K562 (cell line): ENCODE data around the gene ACADM. TPM values are rescaled to one million over a fixed set of nuclear protein-coding genes. Genes with fewer than 3 reads are reported as not detected.

Experiments used
- AFF1 ChIP-seq, 2 experiments: fragments of 450-650 bp; IDR thresholded peaks; 2 replicates each; pipeline ENCODE4 v1.6.1; 2018; ENCODE audit warnings: mild to moderate bottlenecking in 2 of 2, low read depth in 1 of 2; ENCODE audit not compliant: partially characterized antibody in 2 of 2
- ARHGAP35 ChIP-seq: fragments of 450-650 bp; IDR thresholded peaks from 2 replicates; pipeline ENCODE4 v1.6.1; 2018; ENCODE audit not compliant: partially characterized antibody
- ARNT ChIP-seq, 2 experiments: fragments of 450-650 bp; IDR thresholded peaks; 2 replicates each; pipeline ENCODE4 v1.6.1; 2016; ENCODE audit warnings: mild to moderate bottlenecking in 1 of 2
- BRD9 ChIP-seq: fragments of 450-650 bp; IDR thresholded peaks from 2 replicates; pipeline ENCODE4 v1.6.1; 2018; ENCODE audit warnings: low read depth; ENCODE audit not compliant: partially characterized antibody
- BRF1 ChIP-seq: IDR thresholded peaks from 3 replicates; pipeline ENCODE4 v1.6.1; 2011; ENCODE audit warnings: borderline replicate concordance, mild to moderate bottlenecking; ENCODE audit not compliant: insufficient read length; ENCODE audit errors: extremely low read depth
- BRF2 ChIP-seq: IDR thresholded peaks from 3 replicates; pipeline ENCODE4 v1.6.1; 2011; ENCODE audit warnings: borderline replicate concordance, mild to moderate bottlenecking; ENCODE audit not compliant: insufficient read length, insufficient read depth
- CCAR2 ChIP-seq: fragments of 200-400 bp; formaldehyde crosslinking; IDR thresholded peaks from 2 replicates; pipeline ENCODE4 v1.6.1; 2017; ENCODE audit warnings: mild to moderate bottlenecking, low read depth, low read length
- ELF4 ChIP-seq: fragments of 450-650 bp; formaldehyde crosslinking; IDR thresholded peaks from 2 replicates; pipeline ENCODE4 v1.4.0; 2022; ENCODE audit warnings: missing genetic modification characterization
- GABPA ChIP-seq: fragments of 200-800 bp; sonication (Bioruptor generic); conservative IDR thresholded peaks from 2 replicates; pipeline ENCODE4 v1.6.1; 2016; ENCODE audit warnings: low read depth, missing genetic modification characterization, missing compliant biosample characterization
- GTF2F1 ChIP-seq: IDR thresholded peaks from 2 replicates; pipeline ENCODE4 v1.6.1; 2011; ENCODE audit warnings: low read depth, low read length, improper control_type of control experiment
- HDGF ChIP-seq: fragments of 450-650 bp; IDR thresholded peaks from 2 replicates; pipeline ENCODE4 v1.6.1; 2016
- HMG20B ChIP-seq: fragments of 250-450 bp; sonication (Bioruptor Pico); IDR thresholded peaks from 2 replicates; pipeline ENCODE4 v1.5.0; 2021; ENCODE audit warnings: mild to moderate bottlenecking
- KDM5B ChIP-seq: fragments of 200-600 bp; sonication (generic); IDR thresholded peaks from 2 replicates; pipeline ENCODE4 v1.6.1; 2012; ENCODE audit warnings: low read depth, mild to moderate bottlenecking, moderate library complexity, low read length, control low read depth, inconsistent platforms; ENCODE audit not compliant: insufficient replicate concordance
- MXI1 ChIP-seq: IDR thresholded peaks from 2 replicates; pipeline ENCODE4 v1.6.1; 2011; ENCODE audit warnings: low read depth, mild to moderate bottlenecking, improper control_type of control experiment, low read length
- MYBL2 ChIP-seq, 2 experiments: fragments of 450-650 bp in 1 of 2; sonication (generic) in 1 of 2; formaldehyde crosslinking in 1 of 2; IDR thresholded peaks; 2 replicates each; pipeline versions ENCODE4 v1.6.1 to v1.8.1; 2017 to 2022; ENCODE audit warnings: borderline replicate concordance in 1 of 2, inconsistent platforms in 1 of 2, low read depth in 1 of 2, mild to moderate bottlenecking in 1 of 2, missing genetic modification reagents in 1 of 2, moderate library complexity in 1 of 2
- NCOA6 ChIP-seq: fragments of 450-650 bp; IDR thresholded peaks from 2 replicates; pipeline ENCODE4 v1.6.1; 2017; ENCODE audit warnings: mild to moderate bottlenecking
- NFIC ChIP-seq: fragments of 450-650 bp; IDR thresholded peaks from 2 replicates; pipeline ENCODE4 v1.6.1; 2017; ENCODE audit warnings: mild to moderate bottlenecking, inconsistent platforms
- PKNOX1 ChIP-seq: fragments of 450-650 bp; IDR thresholded peaks from 2 replicates; pipeline ENCODE4 v1.6.1; 2016
- RBM14 ChIP-seq: fragments of 200-400 bp; formaldehyde crosslinking; IDR thresholded peaks from 2 replicates; pipeline ENCODE4 v1.6.1; 2018; ENCODE audit warnings: low read depth, mild to moderate bottlenecking, low read length, moderate library complexity, borderline replicate concordance; ENCODE audit not compliant: insufficient read depth
- SIN3B ChIP-seq: fragments of 450-650 bp; IDR thresholded peaks from 2 replicates; pipeline ENCODE4 v1.6.1; 2017; ENCODE audit warnings: low read depth, mild to moderate bottlenecking, moderate library complexity
- SREBF1 ChIP-seq: fragments of 150-350 bp; IDR thresholded peaks from 2 replicates; pipeline ENCODE4 v1.6.1; 2014; ENCODE audit warnings: antibody characterized with exemption, low read depth, low read length, borderline replicate concordance
- ZC3H11A ChIP-seq: IDR thresholded peaks from 2 replicates; pipeline ENCODE4 v1.6.1; 2012; ENCODE audit warnings: low read depth, low read length, improper control_type of control experiment
- ZNF212 ChIP-seq: fragments of 450-650 bp; formaldehyde crosslinking; IDR thresholded peaks from 2 replicates; pipeline ENCODE4 v1.4.0; 2020; ENCODE audit warnings: mild to moderate bottlenecking
- ZNF778 ChIP-seq: fragments of 450-650 bp; formaldehyde crosslinking; IDR thresholded peaks from 2 replicates; pipeline ENCODE4 v1.4.0; 2020; ENCODE audit warnings: mild to moderate bottlenecking, moderate library complexity
- ZNF830 ChIP-seq: fragments of 250-450 bp; sonication (Bioruptor Pico); IDR thresholded peaks from 2 replicates; pipeline ENCODE4 v1.5.0; 2021; ENCODE audit warnings: mild to moderate bottlenecking
- polyA plus RNA-seq, 8 experiments: library from polyadenylated mRNA; depleted of rRNA in 4 of 8; stranded (reverse) in 5 of 8; unstranded in 3 of 8; fragments of >200 nt; fragmentation: Nextera tagmentation in 2 of 8; fragmentation: Illumina TruSeq in 1 of 8; extraction: Ambion mirVana in 2 of 8; extraction: Trizol in 1 of 8; gene quantifications; 2 replicates each; pipeline versions ENCODE4 v1.2.1 to v1.2.3, GENCODE V29; 2011 to 2014; ENCODE audit warnings: inconsistent platforms in 1 of 8, missing spikeins in 1 of 8
- total RNA-seq, 7 experiments: library from RNA; depleted of rRNA in 6 of 7; stranded (reverse); fragments of >200 nt in 6 of 7; fragmentation: Illumina TruSeq in 2 of 7; extraction: Trizol in 2 of 7; gene quantifications; 2 replicates each; pipeline versions ENCODE4 v1.2.1 to v1.2.3, GENCODE V29; 2011 to 2021; ENCODE audit warnings: low replicate concordance in 1 of 7

ACADM gene
- total and polyA plus RNA-seq, 9 of the 15 experiments (the other 6 are each of a cell fraction or from before 2014, with no cell fraction given): 82.5 to 156 (median 123) TPM

DNA sequence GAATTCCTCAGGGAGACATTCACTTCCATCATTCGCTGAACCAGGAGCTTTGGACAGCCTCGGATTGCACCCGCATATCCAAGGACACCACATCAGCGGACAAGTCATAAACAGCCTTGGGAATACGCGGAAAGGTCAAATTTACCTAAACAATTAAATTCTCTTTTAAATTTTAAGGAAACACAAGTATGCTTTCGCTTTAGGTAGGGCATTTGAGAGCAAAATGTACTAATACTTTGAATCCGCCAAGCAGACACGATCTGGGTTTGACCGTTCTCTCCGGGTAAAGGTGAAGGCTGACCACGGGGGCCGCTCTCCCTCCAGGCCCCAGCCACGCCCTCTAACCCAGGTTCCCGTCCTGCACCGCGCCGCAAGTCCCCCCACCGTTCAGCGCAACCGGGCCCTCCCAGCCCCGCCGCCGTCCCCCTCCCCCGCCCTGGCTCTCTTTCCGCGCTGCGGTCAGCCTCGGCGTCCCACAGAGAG, 479 bp upstream of the ACADM start (continued):
- TF ChIP-seq BRF2: no peak
- TF ChIP-seq BRD9: no peak
- no peak for TF ChIP-seq GTF2F1
- TF ChIP-seq KDM5B: no peak
- 0 out of 2 replicates have a peak, but pooled peaks have one; percentile 6 for TF ChIP-seq PKNOX1
- TF ChIP-seq ARHGAP35: no peak
- no peak for TF ChIP-seq SREBF1
- no peak for TF ChIP-seq MYBL2 (IDR thresholded peaks at IDR 0.05; ENCODE audit: low read depth)
- no peak for TF ChIP-seq MYBL2 (CRISPR knock-in tag; IDR thresholded peaks at IDR 0.05; ENCODE audit: borderline replicate concordance)
- no peak for TF ChIP-seq ZNF212 (CRISPR knock-in tag)
- no peak for TF ChIP-seq CCAR2
- no peak for TF ChIP-seq RBM14
- TF ChIP-seq ARNT (IDR thresholded peaks at IDR 0.05): no peak
- TF ChIP-seq BRF1: no peak
- TF ChIP-seq ZNF778 (CRISPR knock-in tag): no peak
- TF ChIP-seq ZNF830: peak; percentile 44; the same call in 1 of the 2 replicates
- no peak for TF ChIP-seq HMG20B (CRISPR knock-in tag)
- TF ChIP-seq NCOA6: no peak
- TF ChIP-seq SIN3B: no peak; the same call in 1 of the 2 replicates
- no peak for TF ChIP-seq HDGF
- no peak for TF ChIP-seq ELF4
- no peak for TF ChIP-seq NFIC
- no peak for TF ChIP-seq ZC3H11A
- no peak for TF ChIP-seq MXI1
- peak; percentile 54 to 63 for TF ChIP-seq AFF1 (IDR thresholded peaks at IDR 0.05; ENCODE audit: low read depth in 1 of 2, partially characterized antibody in 2 of 2)
- TF ChIP-seq GABPA (tag): no peak
